GM19324 (cell line): Measurements from ENCODE around the gene AFDN.
"Not testable (repeated sequence)": the region's sequence is repeated elsewhere in the genome, so short reads cannot be mapped to it uniquely, and the experiment has no call there.

Experiments
- ATAC-seq: cut with Tn5 transposase; IDR thresholded peaks from one replicate; pipeline ENCODE4 v1.9.1; 2021; ENCODE audit warnings: mild to moderate bottlenecking, moderate library complexity; ENCODE audit not compliant: unreplicated experiment, low FRiP score

Gene AFDN

GRCh38 chr6:167988945-167989841, 162.5 kb downstream of the AFDN start:
- ATAC-seq = no peak

- ATAC-seq = no peak
These were observed 163.6 kb downstream of the AFDN start for GRCh38 chr6:167990016-167990945.

- ATAC-seq = no peak
These were observed 166.5 kb downstream of the AFDN start for GRCh38 chr6:167993169-167993568.

GRCh38 chr6:167993831-167994230, 167.1 kb downstream of the AFDN start:
- ATAC-seq = no peak

GRCh38 chr6:167995302-167995701, 168.6 kb downstream of the AFDN start:
- no peak for ATAC-seq

GRCh38 chr6:167995731-167996151, 169.0 kb downstream of the AFDN start:
- no peak for ATAC-seq

GRCh38 chr6:167996424-167997199, 169.9 kb downstream of the AFDN start:
- ATAC-seq = no peak

- no peak for ATAC-seq
These were observed 170.9 kb downstream of the AFDN start, which contains the start of gene KIF25 for GRCh38 chr6:167997642-167998041. TSS of gene KIF25 (plus strand) at chr6:167997671. CDS start at chr6:168029586, 31,915 bp downstream.

GRCh38 chr6:167998215-167998614, 171.5 kb downstream of the AFDN start:
- ATAC-seq = no peak

- ATAC-seq = no peak
These were observed 173.7 kb downstream of the AFDN start for GRCh38 chr6:168000198-168001028.

GRCh38 chr6:168001029-168001332, 174.3 kb downstream of the AFDN start:
- ATAC-seq = no peak

- ATAC-seq = not testable (repeated sequence)
These were observed 174.8 kb downstream of the AFDN start for GRCh38 chr6:168001514-168001913.

- ATAC-seq = no peak
These were observed 176.1 kb downstream of the AFDN start for GRCh38 chr6:168002804-168003203.

- ATAC-seq = no peak
These were observed 177.3 kb downstream of the AFDN start for GRCh38 chr6:168004023-168004422.

GRCh38 chr6:168004945-168005344, 178.2 kb downstream of the AFDN start:
- no peak for ATAC-seq

GRCh38 chr6:168005796-168006195, 179.1 kb downstream of the AFDN start:
- ATAC-seq = no peak

GRCh38 chr6:168007592-168008338, 181.1 kb downstream of the AFDN start:
- ATAC-seq = no peak

GRCh38 chr6:168009331-168009730, 182.6 kb downstream of the AFDN start:
- no peak for ATAC-seq

GRCh38 chr6:168011291-168011690, 184.6 kb downstream of the AFDN start:
- no peak for ATAC-seq
